ENCODE results near the gene LRP5. TPM values are rescaled to one million over a fixed set of nuclear protein-coding genes. Genes with fewer than 3 reads are reported as not detected.

Gene LRP5
- total and polyA plus RNA-seq, 10 donors = 3.9 to 21.8 (median 14.1) TPM

DNA sequence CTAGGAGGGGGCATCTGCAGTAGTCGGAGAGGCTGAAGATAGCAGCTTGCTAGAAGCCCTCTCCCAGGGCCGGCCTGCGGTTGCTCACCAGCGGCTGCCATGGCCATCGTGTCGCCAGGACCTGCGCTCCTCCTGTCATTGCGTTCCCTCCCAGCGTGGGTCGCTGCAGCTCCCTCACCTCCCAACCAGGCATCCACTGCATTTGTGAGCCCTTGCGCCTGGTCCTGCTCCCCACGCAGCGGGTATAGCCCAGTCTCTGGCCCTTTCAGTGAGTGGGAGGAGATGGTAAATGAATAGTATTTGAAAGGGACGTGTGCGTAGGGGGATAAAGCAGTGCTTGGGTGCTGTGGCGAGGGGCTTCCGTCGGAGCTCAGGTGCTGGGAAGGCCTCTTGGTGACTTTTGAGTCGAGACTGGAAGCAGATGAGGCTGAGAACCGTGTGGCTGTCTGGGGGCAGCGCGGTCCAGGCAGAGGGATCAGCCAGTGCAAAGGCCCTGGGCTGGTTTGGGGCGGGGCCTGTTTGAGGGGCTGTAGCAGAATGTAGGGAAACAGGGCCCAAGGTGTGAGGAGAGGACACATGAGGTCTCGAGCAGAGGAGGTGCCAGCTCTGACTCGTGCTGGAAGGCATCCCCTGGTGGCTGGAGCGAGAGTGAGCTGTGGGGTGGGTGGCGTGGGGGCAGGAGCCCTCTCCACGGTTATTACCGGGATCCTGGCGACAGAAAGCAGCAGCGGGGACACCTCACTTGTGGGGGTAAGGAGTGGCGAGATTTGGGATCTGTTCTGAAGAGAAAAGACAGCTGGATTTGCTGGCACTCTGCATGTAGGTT is 39.3 kb downstream of the LRP5 start:
- 88 to 94% (median 93%) methylated on average over 22 to 32 of the region's 32 CpGs for WGBS, 5 donors
- intact Hi-C loops (cut with DNase I; ENCODE audit: low total_unique reads) = no loop called here
- no peak for DNase-seq
- peaks cover 0 to 38% (median 7%) of the 10 kb centered on the region in 6 donors for H3K4me1 ChIP-seq
- H3K9me3 ChIP-seq = no peaks in the 10 kb centered on the region
- H3K4me3 ChIP-seq = no peak overlapping the region
- H3K36me3 ChIP-seq = no peaks in the 10 kb centered on the region
- H3K27me3 ChIP-seq (replicated peaks in 1 of 7) = no peaks in the 10 kb centered on the region
- H3K27ac ChIP-seq = no peak overlapping the region
- no peak for TF ChIP-seq POLR2A (IDR thresholded peaks at IDR 0.05)
- no peak for TF ChIP-seq POLR2AphosphoS5 (IDR thresholded peaks at IDR 0.05)
- TF ChIP-seq, protein P1, sequence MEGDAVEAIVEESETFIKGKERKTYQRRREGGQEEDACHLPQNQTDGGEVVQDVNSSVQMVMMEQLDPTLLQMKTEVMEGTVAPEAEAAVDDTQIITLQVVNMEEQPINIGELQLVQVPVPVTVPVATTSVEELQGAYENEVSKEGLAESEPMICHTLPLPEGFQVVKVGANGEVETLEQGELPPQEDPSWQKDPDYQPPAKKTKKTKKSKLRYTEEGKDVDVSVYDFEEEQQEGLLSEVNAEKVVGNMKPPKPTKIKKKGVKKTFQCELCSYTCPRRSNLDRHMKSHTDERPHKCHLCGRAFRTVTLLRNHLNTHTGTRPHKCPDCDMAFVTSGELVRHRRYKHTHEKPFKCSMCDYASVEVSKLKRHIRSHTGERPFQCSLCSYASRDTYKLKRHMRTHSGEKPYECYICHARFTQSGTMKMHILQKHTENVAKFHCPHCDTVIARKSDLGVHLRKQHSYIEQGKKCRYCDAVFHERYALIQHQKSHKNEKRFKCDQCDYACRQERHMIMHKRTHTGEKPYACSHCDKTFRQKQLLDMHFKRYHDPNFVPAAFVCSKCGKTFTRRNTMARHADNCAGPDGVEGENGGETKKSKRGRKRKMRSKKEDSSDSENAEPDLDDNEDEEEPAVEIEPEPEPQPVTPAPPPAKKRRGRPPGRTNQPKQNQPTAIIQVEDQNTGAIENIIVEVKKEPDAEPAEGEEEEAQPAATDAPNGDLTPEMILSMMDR (IDR thresholded peaks at IDR 0.05 in 8 of 11, conservative IDR thresholded peaks at IDR 0.05 in 3 of 11) = no peak

DNA sequence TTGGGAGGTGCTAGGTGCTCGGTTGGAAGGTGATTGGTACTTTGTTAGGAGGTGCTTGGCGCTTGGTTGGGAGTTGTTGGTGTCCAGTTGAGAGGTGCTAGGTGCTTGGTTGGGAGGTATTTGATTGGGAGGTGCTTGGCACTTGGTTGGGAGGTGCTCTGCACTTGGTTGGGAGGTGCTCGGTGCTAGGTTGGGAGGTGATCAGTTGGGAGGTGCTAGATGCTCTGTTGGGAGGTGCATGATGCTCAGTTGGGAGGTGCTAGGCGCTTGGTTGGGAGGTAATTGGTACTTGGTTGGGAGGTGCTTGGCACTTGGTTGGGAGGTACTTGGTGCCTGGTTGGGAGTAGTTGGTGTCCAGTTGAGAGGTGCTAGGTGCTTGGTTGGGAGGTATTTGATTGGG is 40.2 kb downstream of the LRP5 start:
- H3K27me3 ChIP-seq (replicated peaks in 1 of 7) = no peaks in the 10 kb centered on the region
- TF ChIP-seq POLR2AphosphoS5 (IDR thresholded peaks at IDR 0.05) (no peak), POLR2A (IDR thresholded peaks at IDR 0.05) (no peak)
- TF ChIP-seq, protein P1 (IDR thresholded peaks at IDR 0.05 in 8 of 11, conservative IDR thresholded peaks at IDR 0.05 in 3 of 11) = no peak
- DNase-seq = no peak
- WGBS, 5 donors = 82 to 94% (median 90%) methylated on average over 4 of the region's 4 CpGs
- peaks cover 0 to 28% (median under 1%) of the 10 kb centered on the region in 6 donors for H3K4me1 ChIP-seq
- intact Hi-C loops (cut with DNase I; ENCODE audit: low total_unique reads) = no loop called here
- H3K36me3 ChIP-seq = no peaks in the 10 kb centered on the region
- no peaks in the 10 kb centered on the region for H3K9me3 ChIP-seq
- H3K4me3 ChIP-seq = no peak overlapping the region
- H3K27ac ChIP-seq = peak overlapping the region in 3 of 8 donors; percentile 62 to 71 (median 67)

DNA sequence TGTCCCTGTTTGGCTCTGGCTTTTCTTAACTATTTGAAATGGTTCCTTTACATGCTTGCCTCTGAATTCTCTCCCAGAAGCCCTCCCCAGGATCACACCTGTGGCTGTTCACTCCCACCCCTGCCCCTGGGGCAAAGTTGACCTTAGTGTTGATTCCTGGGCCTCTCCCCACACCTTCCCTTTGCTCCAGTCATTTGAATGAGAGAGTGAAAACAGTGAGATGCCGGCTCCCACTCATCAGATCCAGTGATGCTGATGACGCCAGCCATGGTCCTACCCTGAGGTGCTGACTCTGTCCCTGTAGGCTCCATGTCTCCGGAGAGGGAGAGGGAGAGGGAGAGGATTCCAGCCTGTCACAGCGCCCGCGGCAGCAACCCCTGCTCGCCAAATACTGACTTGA is 40.7 kb downstream of the LRP5 start:
- peaks cover 0 to 23% (median 0%) of the 10 kb centered on the region in 6 donors for H3K4me1 ChIP-seq
- TF ChIP-seq, protein P1 (IDR thresholded peaks at IDR 0.05 in 8 of 11, conservative IDR thresholded peaks at IDR 0.05 in 3 of 11) = no peak
- no peak for TF ChIP-seq POLR2A (IDR thresholded peaks at IDR 0.05)
- TF ChIP-seq POLR2AphosphoS5 (IDR thresholded peaks at IDR 0.05) = no peak
- no peaks in the 10 kb centered on the region for H3K9me3 ChIP-seq
- 90 to 97% (median 93%) methylated on average over 7 of the region's 7 CpGs for WGBS, 5 donors
- no peaks in the 10 kb centered on the region for H3K36me3 ChIP-seq
- no peak for DNase-seq
- intact Hi-C loops (cut with DNase I; ENCODE audit: low total_unique reads) = no loop called here
- H3K4me3 ChIP-seq = no peak overlapping the region
- H3K27me3 ChIP-seq (replicated peaks in 1 of 7) = no peaks in the 10 kb centered on the region
- H3K27ac ChIP-seq = peak overlapping the region in 6 of 8 donors; percentile 39 to 71 (median 60)

DNA sequence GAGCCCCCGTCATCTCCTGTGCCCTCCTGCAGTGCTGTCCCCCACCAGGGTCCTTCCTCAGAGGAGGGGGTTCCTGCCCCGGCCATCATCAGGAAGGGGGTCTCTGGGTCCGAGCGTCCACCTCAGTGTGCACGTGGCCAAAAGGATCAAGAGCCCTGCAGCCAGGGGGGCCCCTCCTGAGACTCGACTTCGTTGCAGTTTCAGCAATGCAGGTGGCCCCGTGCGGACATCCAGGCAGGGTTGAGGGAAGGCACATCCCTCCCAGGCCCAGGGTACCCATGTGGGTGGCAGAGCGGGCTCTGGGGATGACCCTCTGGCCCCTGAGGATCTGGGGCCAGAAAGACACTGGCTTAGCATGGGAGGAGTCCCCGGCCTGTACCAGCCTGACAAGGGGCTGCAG is 41.3 kb downstream of the LRP5 start:
- peaks cover 0 to 3% (median 0%) of the 10 kb centered on the region in 6 donors for H3K36me3 ChIP-seq
- peak overlapping the region in 6 of 8 donors; percentile 39 to 71 (median 60) for H3K27ac ChIP-seq
- no peak overlapping the region for H3K4me3 ChIP-seq
- no peaks in the 10 kb centered on the region for H3K9me3 ChIP-seq
- TF ChIP-seq POLR2AphosphoS5 (IDR thresholded peaks at IDR 0.05) = no peak
- TF ChIP-seq, protein P1 (IDR thresholded peaks at IDR 0.05 in 8 of 11, conservative IDR thresholded peaks at IDR 0.05 in 3 of 11) = no peak
- TF ChIP-seq POLR2A (IDR thresholded peaks at IDR 0.05) = no peak
- peaks cover 0 to 22% (median 0%) of the 10 kb centered on the region in 6 donors for H3K4me1 ChIP-seq
- no peaks in the 10 kb centered on the region for H3K27me3 ChIP-seq (replicated peaks in 1 of 7)
- intact Hi-C loops (cut with DNase I; ENCODE audit: low total_unique reads) = no loop called here
- WGBS, 5 donors = 81 to 90% (median 83%) methylated on average over 10 to 11 of the region's 11 CpGs
- no peak for DNase-seq
